GM12878 (cell line): Measurements from ENCODE around the gene KDM6A. TPM values are rescaled to one million over a fixed set of nuclear protein-coding genes. Genes with fewer than 3 reads are reported as not detected.

Experiments used
- ATAC-seq: fragments of 200-7000 bp; cut with Tn5 transposase; 3 replicates; pipeline ENCODE4 v1.9.1; 2020; ENCODE audit warnings: mild to moderate bottlenecking, moderate library complexity
- BruUV-seq: library from RNA; stranded (reverse); fragments of 400-500 nt; replicated peaks from 2 replicates; lab custom pipeline; 2021; lab: Mats Ljungman, UMichigan
- CTCF ChIA-PET: fragments of 300-600 bp; sonication (Branson Sonifier 250); formaldehyde crosslinking; extraction: SDS; loops from one replicate; lab custom pipeline; 2021; ENCODE audit warnings: inconsistent platforms; lab: Yijun Ruan, JAX
- POLR2A ChIA-PET: fragments of 350-600 bp; formaldehyde crosslinking; extraction: SDS; loops from one replicate; lab custom pipeline; 2021; ENCODE audit warnings: inconsistent platforms; lab: Charles Lee
- RAD21 ChIA-PET: fragments of 300-600 bp; sonication (Branson Sonifier 250); formaldehyde crosslinking; loops from one replicate; lab custom pipeline; 2023; ENCODE audit warnings: antibody characterized with exemption; ENCODE audit not compliant: unreplicated experiment; lab: Charles Lee
- SMC1A ChIA-PET: fragments of 300-600 bp; sonication (Branson Sonifier 250); formaldehyde crosslinking; loops from one replicate; lab custom pipeline; 2023; ENCODE audit not compliant: unreplicated experiment, uncharacterized antibody; lab: Charles Lee
- DNase-seq: peaks from one replicate; pipeline ENCODE4 v3.0.0-alpha.2; 2011; ENCODE audit warnings: low read depth, low spot score
- FAIRE-seq: peaks from 3 replicates; lab custom pipeline; 2011; peaks lifted over from hg19 to GRCh38; lab: Jason Lieb, UNC
- H2AFZ ChIP-seq: 2 replicates; pipeline ENCODE4 v1.6.0; 2011; ENCODE audit warnings: low read depth, low read length, control low read depth; ENCODE audit not compliant: control insufficient read depth
- H3K27ac ChIP-seq: 2 replicates; pipeline ENCODE4 v1.5.1; 2011; ENCODE audit warnings: control low read depth; ENCODE audit not compliant: control insufficient read depth, insufficient read depth
- H3K27me3 ChIP-seq, 2 experiments: replicated peaks in 1 of 2; 2 replicates each; pipeline versions ENCODE4 v1.6.0 to v1.6.1; 2011; ENCODE audit warnings: low read length in 1 of 2; ENCODE audit not compliant: control insufficient read depth in 2 of 2, insufficient read depth in 2 of 2
- H3K36me3 ChIP-seq, 2 experiments: 2 replicates each; pipeline ENCODE4 v1.5.1; 2011; ENCODE audit warnings: low read length in 1 of 2; ENCODE audit not compliant: control insufficient read depth in 2 of 2, insufficient read depth in 2 of 2
- H3K4me1 ChIP-seq: 2 replicates; pipeline ENCODE4 v1.6.1; 2011; ENCODE audit warnings: mild to moderate bottlenecking, low read length, moderate library complexity, mixed read lengths; ENCODE audit not compliant: control insufficient read depth, insufficient read depth
- H3K4me2 ChIP-seq: 2 replicates; pipeline ENCODE4 v1.6.0; 2011; ENCODE audit warnings: control low read depth; ENCODE audit not compliant: control insufficient read depth, insufficient read depth
- H3K4me3 ChIP-seq: fragments of 200-600 bp; sonication (generic); 2 replicates; pipeline ENCODE4 v1.5.1; 2016
- H3K79me2 ChIP-seq: 2 replicates; pipeline ENCODE4 v1.6.0; 2011; ENCODE audit warnings: low read length; ENCODE audit not compliant: control insufficient read depth, insufficient read depth
- H3K9ac ChIP-seq: 2 replicates; pipeline ENCODE4 v1.8.0; 2011; ENCODE audit warnings: low read length, control low read depth, mixed read lengths; ENCODE audit not compliant: control insufficient read depth, insufficient read depth
- H3K9me3 ChIP-seq: replicated peaks from 3 replicates; pipeline ENCODE4 v1.5.1; 2011; ENCODE audit warnings: mild to moderate bottlenecking, low read length; ENCODE audit not compliant: control insufficient read depth, insufficient read depth
- H4K20me1 ChIP-seq: 2 replicates; pipeline ENCODE4 v1.6.0; 2011; ENCODE audit not compliant: control insufficient read depth, insufficient read depth
- BRCA1 ChIP-seq: IDR thresholded peaks from 2 replicates; pipeline ENCODE4 v1.6.1; 2011; ENCODE audit warnings: low read depth, low read length, improper control_type of control experiment
- JUNB ChIP-seq: IDR thresholded peaks from 2 replicates; pipeline ENCODE4 v1.6.1; 2016; ENCODE audit warnings: antibody characterized with exemption, mild to moderate bottlenecking
- MEF2B ChIP-seq: fragments of 450-650 bp; IDR thresholded peaks from 2 replicates; pipeline ENCODE4 v1.6.1; 2018; ENCODE audit warnings: mild to moderate bottlenecking, moderate library complexity; ENCODE audit not compliant: partially characterized antibody, poor library complexity, severe bottlenecking
- MTA2 ChIP-seq: fragments of 450-650 bp; IDR thresholded peaks from 2 replicates; pipeline ENCODE4 v1.6.1; 2016; ENCODE audit warnings: low read depth, mild to moderate bottlenecking, moderate library complexity
- MTA3 ChIP-seq: IDR thresholded peaks from 2 replicates; pipeline ENCODE4 v1.6.1; 2012; ENCODE audit warnings: low read length, inconsistent platforms, borderline replicate concordance
- MYC ChIP-seq: IDR thresholded peaks from 2 replicates; pipeline ENCODE4 v1.6.1; 2011; ENCODE audit warnings: mild to moderate bottlenecking, low read length, moderate library complexity, inconsistent platforms; ENCODE audit not compliant: insufficient read depth, insufficient replicate concordance, insufficient read length, severe bottlenecking
- NR2F1 ChIP-seq: fragments of 450-650 bp; conservative IDR thresholded peaks from 2 replicates; pipeline ENCODE4 v1.6.1; 2017; ENCODE audit warnings: mild to moderate bottlenecking
- RAD21 ChIP-seq: IDR thresholded peaks from 2 replicates; pipeline ENCODE4 v1.6.1; 2011; ENCODE audit warnings: mild to moderate bottlenecking, low read depth, low read length, moderate library complexity; ENCODE audit not compliant: insufficient read depth
- ZBTB33 ChIP-seq: fragments of 450-650 bp; IDR thresholded peaks from 2 replicates; pipeline ENCODE4 v1.6.1; 2017; ENCODE audit warnings: mild to moderate bottlenecking
- WGBS: methylation state at CpG from one replicate; pipeline ENCODE4 v1.1.6; 2016; ENCODE audit warnings: low lambda C conversion rate; ENCODE audit not compliant: insufficient replicate concordance, insufficient coverage; ENCODE audit errors: missing lambda C conversion rate; 5-methylcytosine and 5-hydroxymethylcytosine counted together
- in situ Hi-C: fragments of 300-500 bp; cut with MboI; formaldehyde crosslinking; loops from 9 replicates; pipeline ENCODE4 v1.14.3; 2018; ENCODE audit warnings: mixed read lengths
- intact Hi-C: fragments of 100-400 bp; cut with micrococcal nuclease; formaldehyde crosslinking; loops from one replicate; pipeline ENCODE4 v1.14.2; 2022; ENCODE audit not compliant: unreplicated experiment
- polyA plus RNA-seq, 11 experiments: library from polyadenylated mRNA; depleted of rRNA in 4 of 11; unstranded in 6 of 11; stranded (reverse) in 5 of 11; fragments of >200 nt; fragmentation: Nextera tagmentation in 4 of 11; fragmentation: Illumina TruSeq in 1 of 11; extraction: Ambion mirVana in 4 of 11; extraction: Trizol in 1 of 11; gene quantifications; 1 replicate in 1 of 11; 2 replicates in 10 of 11; pipeline versions ENCODE4 v1.2.1 to v1.2.3, GENCODE V29; 2011 to 2016; ENCODE audit warnings: inconsistent platforms in 2 of 11, missing spikeins in 2 of 11, low read depth in 1 of 11
- total RNA-seq, 4 experiments: library from RNA; depleted of rRNA in 3 of 4; stranded (reverse); fragments of >200 nt in 3 of 4; fragmentation: Illumina TruSeq in 1 of 4; extraction: Trizol in 1 of 4; gene quantifications; 2 replicates each; pipeline versions ENCODE4 v1.2.1 to v1.2.3, GENCODE V29; 2013 to 2021
- TF ChIP-seq, protein P1 (sequence below), 3 experiments: IDR thresholded peaks in 2 of 3; conservative IDR thresholded peaks in 1 of 3; 2 replicates each; pipeline ENCODE4 v1.5.1; 2011; ENCODE audit warnings: low read depth in 3 of 3, low read length in 3 of 3, mild to moderate bottlenecking in 3 of 3, control low read depth in 2 of 3, moderate library complexity in 2 of 3, inconsistent platforms in 1 of 3, mixed read lengths in 1 of 3; ENCODE audit not compliant: control insufficient read depth in 2 of 3, insufficient read depth in 1 of 3; ENCODE audit errors: extremely low read depth in 1 of 3

Gene KDM6A
- total and polyA plus RNA-seq, 10 of the 15 experiments (the other 5 are each of a cell fraction or from before 2014, with no cell fraction given): 7.9 to 29.0 (median 20.4) TPM

DNA sequence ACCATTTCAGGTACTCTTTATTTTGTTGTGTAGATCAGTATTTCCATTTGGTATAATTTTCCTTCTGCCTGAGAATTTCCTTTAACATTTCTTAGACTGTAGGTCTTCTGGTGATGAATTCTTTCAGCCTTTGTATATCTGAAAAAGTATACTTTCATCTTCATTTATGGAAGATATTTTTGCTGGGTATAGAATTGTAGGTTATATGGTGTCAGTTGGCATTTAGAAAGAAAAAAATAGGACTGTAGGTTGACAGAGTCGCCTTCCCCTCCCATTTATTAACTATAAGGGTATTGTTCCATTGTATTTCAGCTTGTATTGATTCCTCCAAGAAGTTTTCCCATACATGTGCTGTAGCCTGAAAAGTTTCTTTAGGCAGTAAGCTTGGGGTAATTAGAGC lies 71.9 kb downstream of the KDM6A start:
- ATAC-seq: no peak
- FAIRE-seq: no peak

GRCh38 chrX:44945736-44946135 lies 72.7 kb downstream of the KDM6A start:
- Histone ChIP-seq H2AFZ (no peak overlapping the region), H3K4me1 (no peaks in the 10 kb centered on the region), H3K36me3 (no peaks in the 10 kb centered on the region), H3K4me2 (no peak overlapping the region), H3K9me3 (peaks cover 17% of the 10 kb centered on the region; the same call in 2 of the 3 replicates), H3K27ac (no peak overlapping the region), H3K9ac (no peak overlapping the region), H4K20me1 (no peaks in the 10 kb centered on the region), H3K27me3 (no peaks in the 10 kb centered on the region), H3K79me2 (peaks cover 48% of the 10 kb centered on the region), H3K4me3 (no peak overlapping the region)
- ChIA-PET POLR2A (no interaction called here), RAD21 (interaction anchor here (0.9 kb wide), 1 partner anchor 702 kb away, joined by 3 read pairs; no protein-coding TSS in a partner anchor), SMC1A (interaction anchor here (1.0 to 1.7 kb wide), 7 partner anchors 15 to 988 kb away, joined by 3 to 7 read pairs (median 4); no protein-coding TSS in a partner anchor), CTCF (interaction anchor here (0.7 to 1.4 kb wide), 5 partner anchors 27 to 716 kb away, joined by 3 read pairs; no protein-coding TSS in a partner anchor)
- WGBS: 66% methylated on average over 4 of the region's 4 CpGs
- FAIRE-seq (no peak), ATAC-seq (peak; percentile 67), DNase-seq (no peak)
- no peak for TF ChIP-seq MTA3
- TF ChIP-seq, protein P1, sequence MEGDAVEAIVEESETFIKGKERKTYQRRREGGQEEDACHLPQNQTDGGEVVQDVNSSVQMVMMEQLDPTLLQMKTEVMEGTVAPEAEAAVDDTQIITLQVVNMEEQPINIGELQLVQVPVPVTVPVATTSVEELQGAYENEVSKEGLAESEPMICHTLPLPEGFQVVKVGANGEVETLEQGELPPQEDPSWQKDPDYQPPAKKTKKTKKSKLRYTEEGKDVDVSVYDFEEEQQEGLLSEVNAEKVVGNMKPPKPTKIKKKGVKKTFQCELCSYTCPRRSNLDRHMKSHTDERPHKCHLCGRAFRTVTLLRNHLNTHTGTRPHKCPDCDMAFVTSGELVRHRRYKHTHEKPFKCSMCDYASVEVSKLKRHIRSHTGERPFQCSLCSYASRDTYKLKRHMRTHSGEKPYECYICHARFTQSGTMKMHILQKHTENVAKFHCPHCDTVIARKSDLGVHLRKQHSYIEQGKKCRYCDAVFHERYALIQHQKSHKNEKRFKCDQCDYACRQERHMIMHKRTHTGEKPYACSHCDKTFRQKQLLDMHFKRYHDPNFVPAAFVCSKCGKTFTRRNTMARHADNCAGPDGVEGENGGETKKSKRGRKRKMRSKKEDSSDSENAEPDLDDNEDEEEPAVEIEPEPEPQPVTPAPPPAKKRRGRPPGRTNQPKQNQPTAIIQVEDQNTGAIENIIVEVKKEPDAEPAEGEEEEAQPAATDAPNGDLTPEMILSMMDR (IDR thresholded peaks at IDR 0.05 in 2 of 3, conservative IDR thresholded peaks at IDR 0.05 in 1 of 3; ENCODE audit: control insufficient read depth in 2 of 3, extremely low read depth in 1 of 3, insufficient read depth in 1 of 3, low read depth in 3 of 3, low read length in 3 of 3): peak in 2 of 3 experiments; percentile 13 to 27; a peak in 1 of 6 replicates
- peak; percentile 39; the same call in 1 of the 2 replicates for TF ChIP-seq RAD21
- peak; percentile 23 for TF ChIP-seq MEF2B
- TF ChIP-seq BRCA1: no peak
- TF ChIP-seq ZBTB33: peak; percentile 85; the same call in 1 of the 2 replicates
- peak; percentile 47; the same call in 1 of the 2 replicates for TF ChIP-seq MTA2
- peak; percentile 79 for TF ChIP-seq JUNB
- peak; percentile 92 for TF ChIP-seq NR2F1
- intact Hi-C loops (no loop called here), in situ Hi-C loops (no loop called here)
- no TSS peak for BruUV-seq

More for the DNA sequence above, 71.9 kb downstream of the KDM6A start:
- no peak overlapping the region for H3K4me2 ChIP-seq
- DNase-seq: no peak
- H3K27me3 ChIP-seq: no peaks in the 10 kb centered on the region
- no TSS peak for BruUV-seq
- intact Hi-C loops: no loop called here
- H4K20me1 ChIP-seq: no peaks in the 10 kb centered on the region
- no peak overlapping the region for H2AFZ ChIP-seq
- TF ChIP-seq MYC: no peak
- H3K4me3 ChIP-seq: no peak overlapping the region
- no peak overlapping the region for H3K9ac ChIP-seq
- RAD21 ChIA-PET: interaction anchor here (0.9 kb wide), 1 partner anchor 701 kb away, joined by 3 read pairs; no protein-coding TSS in a partner anchor
- H3K36me3 ChIP-seq: no peaks in the 10 kb centered on the region
- H3K27ac ChIP-seq: no peak overlapping the region
- peaks cover 17% of the 10 kb centered on the region; the same call in 2 of the 3 replicates for H3K9me3 ChIP-seq
- in situ Hi-C loops: no loop called here
- SMC1A ChIA-PET: interaction anchor here (0.6 to 1.7 kb wide), 8 partner anchors 15 to 987 kb away, joined by 3 to 7 read pairs (median 4); no protein-coding TSS in a partner anchor
- CTCF ChIA-PET: interaction anchor here (0.7 to 1.4 kb wide), 4 partner anchors 26 to 715 kb away, joined by 3 read pairs; no protein-coding TSS in a partner anchor
- peaks cover 44% of the 10 kb centered on the region for H3K79me2 ChIP-seq
- POLR2A ChIA-PET: no interaction called here
- 100% methylated on average over 1 of the region's 1 CpG for WGBS
- no peaks in the 10 kb centered on the region for H3K4me1 ChIP-seq
